Measurements from ENCODE around the gene PALLD. TPM values are rescaled to one million over a fixed set of nuclear protein-coding genes. Genes with fewer than 3 reads are reported as not detected.

Gene PALLD
- total RNA-seq, 1 donor from 2014 or later, result 204 TPM

- Histone ChIP-seq H3K4me1 (peaks cover 0 to 74% of the 10 kb centered on the region in 2 donors), H3K4me3 (no peak overlapping the region)
These were observed 374.8 kb downstream of the PALLD start for GRCh38 chr4:168871632-168872031.

GRCh38 chr4:168874083-168874482, 377.2 kb downstream of the PALLD start:
- Histone ChIP-seq H3K27me3 (no peaks in the 10 kb centered on the region), H3K27ac (peak overlapping the region; percentile 23 to 36), H3K4me1 (peaks cover 0 to 70% of the 10 kb centered on the region in 2 donors), H3K36me3 (peaks cover 0 to 11% of the 10 kb centered on the region in 2 donors), H3K9me3 (no peaks in the 10 kb centered on the region), H3K4me3 (no peak overlapping the region)
- TF ChIP-seq, protein P1, sequence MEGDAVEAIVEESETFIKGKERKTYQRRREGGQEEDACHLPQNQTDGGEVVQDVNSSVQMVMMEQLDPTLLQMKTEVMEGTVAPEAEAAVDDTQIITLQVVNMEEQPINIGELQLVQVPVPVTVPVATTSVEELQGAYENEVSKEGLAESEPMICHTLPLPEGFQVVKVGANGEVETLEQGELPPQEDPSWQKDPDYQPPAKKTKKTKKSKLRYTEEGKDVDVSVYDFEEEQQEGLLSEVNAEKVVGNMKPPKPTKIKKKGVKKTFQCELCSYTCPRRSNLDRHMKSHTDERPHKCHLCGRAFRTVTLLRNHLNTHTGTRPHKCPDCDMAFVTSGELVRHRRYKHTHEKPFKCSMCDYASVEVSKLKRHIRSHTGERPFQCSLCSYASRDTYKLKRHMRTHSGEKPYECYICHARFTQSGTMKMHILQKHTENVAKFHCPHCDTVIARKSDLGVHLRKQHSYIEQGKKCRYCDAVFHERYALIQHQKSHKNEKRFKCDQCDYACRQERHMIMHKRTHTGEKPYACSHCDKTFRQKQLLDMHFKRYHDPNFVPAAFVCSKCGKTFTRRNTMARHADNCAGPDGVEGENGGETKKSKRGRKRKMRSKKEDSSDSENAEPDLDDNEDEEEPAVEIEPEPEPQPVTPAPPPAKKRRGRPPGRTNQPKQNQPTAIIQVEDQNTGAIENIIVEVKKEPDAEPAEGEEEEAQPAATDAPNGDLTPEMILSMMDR (IDR thresholded peaks at IDR 0.05), result no peak
- no peak for DNase-seq (ENCODE audit: low spot score in 2 of 2)
- intact Hi-C loops (cut with DNase I), result no loop called here

More at GRCh38 chr4:168871632-168872031, 374.8 kb downstream of the PALLD start:
- Histone ChIP-seq H3K36me3 (peaks cover 0 to 5% of the 10 kb centered on the region in 2 donors), H3K9me3 (no peaks in the 10 kb centered on the region), H3K27me3 (no peaks in the 10 kb centered on the region), H3K27ac (peak overlapping the region in 1 of 2 donors; percentile 37)
- DNase-seq (ENCODE audit: low spot score in 2 of 2), result no peak
- TF ChIP-seq, protein P1 (IDR thresholded peaks at IDR 0.05), result no peak
- intact Hi-C loops (cut with DNase I), result no loop called here

DNA sequence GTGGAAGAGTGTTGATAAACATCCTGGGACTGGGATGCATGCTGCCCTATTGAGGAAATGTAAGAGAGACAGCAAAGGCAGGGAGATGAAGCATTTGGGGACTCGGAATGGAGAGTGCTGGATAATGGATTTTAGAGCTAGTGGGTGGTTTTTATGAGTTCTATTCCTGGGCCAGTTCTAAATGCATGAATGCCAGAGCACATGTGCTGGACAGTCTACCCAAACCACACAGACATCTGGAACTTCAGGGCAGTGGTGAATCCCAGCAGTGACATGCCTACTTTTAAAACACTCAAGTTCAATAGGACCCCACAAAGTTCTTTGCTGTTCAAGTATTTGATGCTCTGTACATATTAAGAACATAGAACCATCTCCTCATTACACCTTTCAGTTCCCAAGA, 379.3 kb downstream of the PALLD start:
- intact Hi-C loops (cut with DNase I), result no loop called here
- DNase-seq (ENCODE audit: low spot score in 2 of 2), result no peak
- Histone ChIP-seq H3K4me1 (peaks cover 0 to 69% of the 10 kb centered on the region in 2 donors), H3K9me3 (no peaks in the 10 kb centered on the region), H3K27ac (peak overlapping the region; percentile 8 to 85), H3K36me3 (peaks cover 0 to 11% of the 10 kb centered on the region in 2 donors), H3K27me3 (no peaks in the 10 kb centered on the region), H3K4me3 (no peak overlapping the region)
- TF ChIP-seq, protein P1 (IDR thresholded peaks at IDR 0.05), result no peak

DNA sequence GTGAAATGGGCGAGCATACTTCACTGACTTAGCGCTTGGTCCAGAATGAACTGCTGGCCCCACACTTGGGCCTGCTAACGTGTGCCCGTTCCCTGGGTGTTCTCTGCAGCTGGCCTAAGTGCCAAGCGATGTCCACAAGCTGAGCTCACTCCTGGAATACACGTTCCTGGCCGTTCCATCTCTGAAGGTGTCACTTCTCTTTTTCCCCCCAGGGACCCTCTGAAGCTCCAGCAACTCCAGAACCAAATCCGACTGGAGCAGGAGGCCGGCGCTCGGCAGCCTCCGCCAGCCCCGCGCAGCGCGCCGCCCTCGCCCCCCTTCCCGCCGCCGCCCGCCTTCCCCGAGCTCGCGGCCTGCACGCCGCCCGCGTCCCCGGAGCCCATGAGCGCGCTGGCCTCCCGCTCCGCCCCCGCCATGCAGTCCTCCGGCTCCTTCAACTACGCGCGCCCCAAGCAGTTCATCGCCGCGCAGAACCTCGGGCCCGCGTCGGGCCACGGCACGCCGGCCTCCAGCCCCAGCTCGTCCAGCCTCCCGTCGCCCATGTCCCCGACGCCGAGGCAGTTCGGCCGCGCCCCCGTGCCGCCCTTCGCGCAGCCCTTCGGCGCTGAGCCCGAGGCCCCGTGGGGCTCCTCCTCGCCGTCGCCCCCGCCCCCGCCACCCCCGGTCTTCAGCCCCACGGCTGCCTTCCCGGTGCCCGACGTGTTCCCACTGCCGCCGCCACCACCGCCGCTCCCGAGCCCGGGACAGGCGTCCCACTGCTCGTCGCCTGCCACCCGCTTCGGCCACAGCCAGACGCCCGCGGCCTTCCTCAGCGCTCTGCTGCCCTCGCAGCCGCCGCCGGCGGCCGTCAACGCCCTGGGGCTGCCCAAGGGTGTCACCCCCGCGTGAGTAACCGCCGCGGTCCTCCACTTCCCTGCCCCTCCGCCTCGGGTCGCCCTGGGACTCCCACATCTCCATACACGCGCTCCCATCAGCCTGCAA, 380.9 kb downstream of the PALLD start:
- Histone ChIP-seq H3K4me3 (peak overlapping the region; percentile 58 to 63), H3K27me3 (no peaks in the 10 kb centered on the region), H3K36me3 (peaks cover 12 to 19% of the 10 kb centered on the region in 2 donors), H3K9me3 (peaks cover 0 to 5% of the 10 kb centered on the region in 2 donors), H3K4me1 (peaks cover 0 to 68% of the 10 kb centered on the region in 2 donors), H3K27ac (peak overlapping the region; percentile 85 to 88)
- no peak for DNase-seq (ENCODE audit: low spot score in 2 of 2)
- TF ChIP-seq, protein P1 (IDR thresholded peaks at IDR 0.05), result no peak
- intact Hi-C loops (cut with DNase I), result loop anchor here (2.0 kb wide), 1 partner anchor 45 kb away; no protein-coding TSS in a partner anchor

DNA sequence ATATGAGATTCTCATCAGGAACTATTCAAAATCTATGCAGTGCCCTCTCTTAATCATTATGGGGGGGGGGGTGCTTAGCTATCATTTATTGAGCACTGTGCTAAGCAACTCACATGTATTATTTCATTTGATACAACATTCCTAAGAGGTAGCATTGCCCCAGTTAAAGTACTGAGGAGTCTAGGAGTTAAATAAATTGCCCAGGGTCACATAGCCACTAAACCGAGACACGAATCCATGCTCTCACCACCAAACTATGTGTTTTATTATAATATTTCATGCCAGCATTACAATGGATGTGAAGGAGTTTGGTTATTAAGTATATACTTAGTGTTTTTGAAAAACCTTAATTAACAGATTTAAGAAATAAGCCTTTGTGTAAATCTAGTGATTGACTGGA, 381.8 kb downstream of the PALLD start:
- no peak for DNase-seq (ENCODE audit: low spot score in 2 of 2)
- peak overlapping the region; percentile 85 to 88 for H3K27ac ChIP-seq
- peaks cover 13 to 19% of the 10 kb centered on the region in 2 donors for H3K36me3 ChIP-seq
- intact Hi-C loops (cut with DNase I), result loop anchor here (2.0 kb wide), 1 partner anchor 46 kb away; no protein-coding TSS in a partner anchor
- H3K9me3 ChIP-seq, result peaks cover 0 to 5% of the 10 kb centered on the region in 2 donors
- no peaks in the 10 kb centered on the region for H3K27me3 ChIP-seq
- H3K4me1 ChIP-seq, result peaks cover 0 to 64% of the 10 kb centered on the region in 2 donors
- TF ChIP-seq, protein P1 (IDR thresholded peaks at IDR 0.05), result no peak
- peak overlapping the region; percentile 58 to 63 for H3K4me3 ChIP-seq
